ENCODE results near the gene FGD4.

The FGD4 gene

DNA sequence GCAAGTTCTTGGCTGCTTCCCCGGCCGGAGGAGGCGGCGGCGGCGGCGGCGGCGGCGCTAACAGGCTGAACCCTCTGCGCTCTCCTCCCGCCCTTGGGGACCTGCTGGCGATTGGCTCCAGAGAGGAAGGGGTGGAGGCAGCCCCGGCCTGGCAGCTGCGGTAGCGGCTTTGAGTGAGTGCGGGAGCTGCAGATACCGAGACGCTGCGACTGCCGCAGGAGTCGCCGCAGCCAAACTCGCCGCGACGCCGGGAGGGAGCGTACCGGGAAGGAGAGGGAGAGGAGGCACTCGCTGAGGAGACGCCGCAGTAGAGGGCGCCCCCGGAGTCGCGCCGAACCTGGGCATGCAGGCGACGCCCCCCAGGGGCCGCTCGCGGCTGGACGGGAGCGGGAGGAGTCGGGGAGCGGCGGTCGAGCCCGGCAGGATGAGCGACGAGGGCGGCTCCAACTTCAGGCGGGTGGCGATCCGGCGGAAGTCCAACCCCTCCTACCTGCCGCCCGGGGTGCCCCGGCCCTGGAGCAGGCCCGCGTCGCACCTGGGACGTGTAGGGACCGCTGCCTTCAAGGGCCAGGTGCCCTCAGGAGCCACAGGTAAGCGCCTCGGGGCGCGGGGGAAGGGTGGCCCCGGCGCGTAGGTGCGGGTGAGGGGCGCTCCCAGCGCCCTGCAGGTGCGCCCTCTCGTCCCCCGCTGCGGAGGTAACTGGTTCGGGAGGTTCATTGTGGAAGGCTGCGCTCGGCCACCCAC lies at the start of gene FGD4:
Gene FGD4, plus strand, starts transcription at position 189 of the 744 bp plus-strand sequence.
- DNase-seq (ENCODE audit: low read depth), result peak; percentile 83

DNA sequence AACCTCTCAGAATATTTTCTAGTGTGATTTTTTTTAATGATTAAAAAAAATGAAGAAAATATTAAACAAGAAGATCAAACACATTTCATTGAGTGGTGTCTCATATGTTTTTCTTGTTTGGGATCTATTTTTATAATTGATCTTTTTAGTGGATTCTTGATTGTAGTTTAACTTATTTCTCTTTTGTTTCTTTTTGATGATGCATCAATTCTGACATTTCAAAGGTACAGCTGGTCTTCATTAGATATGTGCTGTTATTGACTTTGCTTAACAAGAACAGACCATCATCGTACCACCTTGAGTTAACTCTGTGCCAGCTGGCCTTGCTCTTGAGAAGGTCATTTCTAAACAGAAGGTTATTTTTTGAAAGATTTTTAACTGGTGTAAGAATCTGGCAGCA lies 45.8 kb upstream of the FGD4 start:
- no peak for DNase-seq (ENCODE audit: low read depth)

DNA sequence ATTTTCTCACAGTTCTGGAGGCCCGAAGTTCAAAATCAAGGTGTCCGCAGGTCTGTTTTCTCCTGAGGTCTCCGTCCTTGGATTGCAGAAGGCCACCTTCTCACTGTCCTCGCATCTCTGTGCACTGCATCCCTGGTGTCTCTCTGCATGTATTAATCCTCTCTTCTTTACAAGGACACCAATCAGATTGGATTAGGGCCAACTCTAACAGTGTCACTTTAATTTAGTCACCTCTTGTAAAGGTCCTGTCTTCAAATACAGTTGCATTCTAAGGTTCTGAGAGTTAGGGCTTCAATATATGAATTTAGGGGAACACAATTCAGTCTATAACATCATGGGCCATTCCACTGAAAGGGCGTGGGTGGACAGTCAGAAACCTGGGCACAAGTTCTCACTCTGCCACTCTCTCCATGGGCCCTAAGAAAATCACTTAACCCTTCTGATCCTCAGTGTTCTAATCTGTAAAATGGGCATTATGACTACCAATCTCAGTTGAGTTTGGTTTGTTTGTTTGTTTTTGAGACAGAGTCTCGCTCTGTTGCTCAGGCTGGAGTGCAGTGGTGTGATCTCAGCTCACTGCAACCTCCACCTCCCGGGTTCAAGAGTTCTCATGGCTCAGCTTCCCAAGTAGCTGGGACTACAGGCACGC lies 41.6 kb upstream of the FGD4 start:
- DNase-seq (ENCODE audit: low read depth), result no peak

DNA sequence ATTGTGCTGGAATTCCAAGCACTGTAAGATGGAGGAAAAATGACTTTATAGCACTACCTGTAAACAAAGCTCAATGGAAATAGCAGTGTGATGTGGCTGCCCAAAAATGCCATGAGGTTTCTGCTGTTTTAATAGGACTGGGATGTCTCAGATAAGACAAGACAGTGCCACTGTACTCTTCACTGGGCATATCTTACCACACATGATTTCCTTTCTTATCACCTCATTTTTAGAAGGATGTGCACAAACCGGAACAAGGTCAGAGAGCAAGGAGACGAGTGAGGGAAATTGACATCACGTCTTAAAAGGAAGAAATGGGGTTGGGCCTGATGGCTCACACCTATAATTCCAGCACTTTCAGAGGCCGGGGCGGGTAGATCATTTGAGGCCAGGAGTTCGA lies 38.4 kb upstream of the FGD4 start:
- DNase-seq (ENCODE audit: low read depth), result no peak

DNA sequence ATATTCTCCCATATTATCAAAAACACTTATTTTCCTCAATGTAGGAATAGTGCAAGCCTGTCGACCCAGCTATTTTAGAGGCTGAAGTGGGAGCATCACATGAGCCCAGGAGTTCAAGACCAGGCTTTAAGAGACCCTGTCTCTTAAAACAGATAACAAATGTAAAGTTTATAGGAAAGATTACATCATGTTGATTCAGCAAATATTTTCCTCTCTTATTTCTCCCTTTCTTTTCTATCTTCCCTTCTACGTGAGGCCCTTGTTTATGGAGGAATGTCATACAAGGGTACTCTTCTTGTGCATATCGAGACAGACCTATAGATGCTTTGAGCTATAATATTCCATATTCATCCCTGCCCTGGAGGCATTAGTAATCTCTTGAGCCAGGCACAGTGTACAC lies 36.5 kb upstream of the FGD4 start:
- no peak for DNase-seq (ENCODE audit: low read depth)

DNA sequence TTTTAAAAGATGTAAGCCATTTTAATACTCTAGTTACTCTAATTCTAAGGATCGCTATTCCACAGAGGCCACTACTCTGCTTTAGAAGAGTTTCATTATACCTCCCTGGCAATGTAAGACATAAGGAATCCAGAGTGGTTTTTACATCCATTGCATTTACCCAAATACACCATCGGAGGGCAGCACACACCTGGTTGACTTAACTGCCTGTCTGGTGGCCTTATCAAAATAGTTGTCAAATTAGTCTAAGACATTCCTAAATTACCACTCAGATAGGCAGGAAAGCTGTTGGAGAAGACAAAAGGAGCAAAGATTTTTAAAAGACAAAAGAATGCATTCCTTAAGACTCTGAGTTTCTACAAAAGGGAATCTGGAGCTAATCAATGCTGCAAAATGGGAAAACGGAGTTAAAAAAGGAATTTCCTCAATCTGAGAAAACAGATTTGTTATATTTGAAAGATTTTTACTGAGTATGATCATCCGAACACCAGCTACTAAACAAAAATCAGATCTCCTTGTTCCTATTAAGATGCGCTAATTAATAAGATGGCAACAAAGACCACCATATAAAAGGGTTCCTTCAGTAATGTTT lies 33.8 kb upstream of the FGD4 start:
- peak; percentile 83 for DNase-seq (ENCODE audit: low read depth)

DNA sequence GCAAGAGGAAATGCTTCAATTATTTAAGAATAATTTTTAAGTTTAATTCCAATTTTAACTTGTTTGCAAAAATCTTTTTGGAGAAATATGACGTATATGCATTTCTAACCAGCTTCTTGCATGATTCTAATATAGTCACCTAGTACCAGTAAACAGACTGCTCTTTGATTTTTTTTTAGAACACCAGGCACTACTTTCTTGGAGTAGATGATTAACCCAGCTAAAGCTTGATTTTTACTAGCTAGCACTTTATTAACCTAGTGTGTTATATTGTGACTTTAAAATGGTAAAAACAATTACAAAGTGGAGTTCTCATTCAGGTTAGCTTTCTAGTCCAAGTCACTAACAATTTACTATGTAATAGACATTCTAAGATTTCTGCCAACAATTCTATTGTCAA lies 32.6 kb upstream of the FGD4 start:
- no peak for DNase-seq (ENCODE audit: low read depth)

DNA sequence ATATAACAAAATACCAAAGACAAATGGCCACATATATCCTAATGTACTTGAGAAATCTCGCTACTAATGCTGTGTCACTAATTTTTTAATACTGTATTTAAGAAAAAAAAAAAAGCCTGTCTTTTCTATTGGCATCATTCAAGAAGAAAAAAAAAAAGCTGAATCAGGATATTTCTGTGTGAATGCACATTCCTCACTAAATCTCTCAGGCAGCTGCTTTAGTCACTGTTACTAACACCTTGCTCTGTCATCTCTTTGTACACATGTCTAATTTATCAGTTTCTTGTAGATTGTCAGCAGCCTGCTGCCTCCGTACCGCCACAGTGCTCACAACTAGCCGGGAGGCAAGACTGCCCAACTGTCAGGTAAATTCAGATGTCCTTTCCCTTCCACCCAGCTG lies 32.0 kb upstream of the FGD4 start:
- no peak for DNase-seq (ENCODE audit: low read depth)

DNA sequence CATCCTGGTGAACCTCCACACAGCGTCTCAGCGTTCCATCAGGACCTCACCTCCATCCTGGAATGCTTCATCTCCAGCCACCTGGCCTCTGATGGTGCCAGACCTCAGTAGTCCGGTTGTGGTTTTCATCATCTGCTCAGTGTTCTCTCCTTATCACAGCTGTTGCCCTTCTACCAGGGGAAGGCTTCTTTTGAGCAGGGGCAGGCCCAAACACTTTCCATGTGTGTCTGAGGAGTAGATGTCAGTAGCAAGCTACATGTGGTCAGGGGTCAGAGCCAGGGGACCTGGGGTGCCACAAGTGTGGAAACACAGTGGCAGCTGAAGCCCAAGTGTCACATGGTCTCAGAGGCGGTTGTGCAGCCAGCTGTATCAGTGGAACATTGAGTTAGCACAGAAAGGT lies 30.2 kb upstream of the FGD4 start:
- no peak for DNase-seq (ENCODE audit: low read depth)

DNA sequence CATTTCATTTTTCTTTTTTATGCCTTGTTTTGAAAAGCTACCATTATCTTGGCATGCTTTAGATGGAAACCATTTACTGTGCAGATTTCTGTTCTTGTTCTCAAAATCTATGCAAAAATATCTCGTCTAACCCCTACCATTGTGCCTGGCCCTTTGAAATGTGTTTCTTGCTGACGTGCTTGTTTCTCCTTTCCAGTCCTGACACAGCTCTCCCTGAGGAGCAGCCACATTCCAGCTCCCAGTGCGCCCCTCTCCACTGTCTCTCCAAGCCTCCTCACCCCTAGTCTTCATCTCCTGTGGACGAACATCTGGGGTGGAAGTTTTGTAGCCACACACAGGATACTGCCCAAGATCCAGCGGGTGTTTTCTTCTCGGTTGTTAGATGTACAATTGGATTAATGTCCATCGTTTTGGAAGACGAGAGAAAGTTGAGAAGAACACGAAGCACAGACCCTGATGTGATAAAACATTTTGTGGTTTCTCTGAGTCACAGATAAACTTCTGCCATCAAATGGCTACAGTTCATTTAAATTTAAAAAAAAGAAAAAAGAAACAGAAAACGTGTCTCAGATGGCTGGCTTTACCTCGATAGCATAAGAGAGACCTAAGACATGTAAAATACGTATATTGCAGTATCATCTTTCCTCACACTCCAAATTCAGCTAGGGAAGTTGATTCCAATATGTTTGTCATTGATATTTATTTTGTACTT lies 21.9 kb upstream of the FGD4 start:
- DNase-seq (ENCODE audit: low read depth), result peak; percentile 71

DNA sequence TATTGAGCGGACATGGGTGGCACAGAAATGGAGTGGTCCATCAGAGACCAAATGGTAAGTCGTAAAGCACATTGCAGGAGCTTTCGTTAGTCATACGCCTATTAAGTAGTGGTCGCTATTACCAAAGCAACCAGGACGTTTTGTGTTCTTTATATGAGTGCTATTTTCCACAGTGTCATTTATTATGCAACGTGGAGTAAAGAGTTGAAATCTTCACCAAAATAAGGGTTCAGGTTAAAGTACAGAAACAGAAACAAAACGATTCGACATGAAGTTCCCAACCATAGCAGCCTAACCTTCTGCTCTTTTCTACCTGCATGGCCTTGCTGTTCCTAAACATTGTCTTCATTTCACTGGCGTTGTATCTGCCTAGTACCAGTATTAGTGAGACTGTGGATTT lies 20.1 kb upstream of the FGD4 start:
- no peak for DNase-seq (ENCODE audit: low read depth)

DNA sequence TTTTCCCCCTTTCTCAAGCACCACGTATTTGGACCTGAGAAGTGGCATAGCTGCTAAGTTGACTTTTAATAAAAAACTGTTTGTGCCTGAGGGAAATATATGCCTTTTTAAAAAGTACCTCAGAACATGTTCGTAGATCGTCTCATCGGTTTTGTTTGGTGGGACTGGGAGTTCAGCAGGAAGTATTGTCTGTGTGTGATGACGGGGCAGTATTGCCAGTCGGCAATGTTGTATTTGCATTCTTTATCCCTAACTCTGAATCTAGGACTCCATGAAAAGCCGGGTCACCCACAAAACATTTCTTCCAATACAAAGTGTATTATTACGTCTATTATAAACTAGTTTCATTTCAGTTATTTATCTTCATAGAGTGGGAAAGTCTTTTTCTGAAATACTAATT lies 19.7 kb upstream of the FGD4 start:
- no peak for DNase-seq (ENCODE audit: low read depth)

DNA sequence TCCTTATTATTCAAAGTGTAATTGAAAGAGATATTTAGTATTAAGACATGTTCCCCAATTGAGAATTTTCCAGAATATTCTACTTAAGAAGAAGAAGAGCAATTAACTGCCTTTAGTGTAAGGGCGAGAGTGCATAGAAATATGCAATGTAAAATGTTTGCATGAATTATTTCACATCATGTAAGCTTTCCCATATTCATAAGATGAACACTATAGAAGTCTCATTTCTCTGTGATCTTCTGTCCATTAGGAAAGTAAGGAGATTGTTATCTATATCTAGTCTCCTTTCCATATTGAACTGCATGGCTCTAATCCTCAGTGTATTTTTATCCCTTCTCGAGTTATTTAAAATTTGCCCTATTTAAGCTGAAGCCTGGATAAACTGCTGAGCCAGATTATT lies 17.1 kb upstream of the FGD4 start:
- no peak for DNase-seq (ENCODE audit: low read depth)

DNA sequence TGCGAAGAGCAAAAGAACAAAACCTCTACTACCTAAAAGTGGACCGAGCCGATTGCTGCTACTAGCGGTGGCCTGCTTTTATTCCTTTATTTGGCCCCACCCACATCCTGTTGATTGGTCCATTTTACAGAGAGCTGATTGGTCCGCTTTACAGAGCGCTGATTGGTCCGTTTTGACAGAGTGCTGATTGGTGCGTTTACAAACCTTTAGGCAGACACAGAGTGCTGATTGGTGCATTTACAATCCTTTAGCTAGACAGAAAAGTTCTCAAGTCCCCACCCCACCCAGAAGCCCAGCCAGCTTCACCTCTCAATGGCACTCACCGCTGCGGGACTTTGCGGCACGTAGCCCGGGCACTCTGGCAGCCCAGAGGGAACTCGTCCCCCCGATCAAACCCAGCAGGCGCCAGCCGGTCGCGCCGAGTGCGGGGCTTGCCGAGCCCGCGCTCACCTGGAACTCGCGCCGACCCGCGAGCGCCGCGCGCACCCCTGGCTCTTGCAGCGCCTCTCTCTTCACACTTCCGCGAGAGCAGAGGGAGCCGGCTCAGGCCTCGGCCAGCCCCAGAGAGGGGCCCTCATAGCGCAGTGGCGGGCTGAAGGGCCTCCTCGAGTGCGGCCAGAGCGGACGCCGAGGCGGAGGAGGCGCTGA lies 8.7 kb upstream of the FGD4 start:
- DNase-seq (ENCODE audit: low read depth), result peak; percentile 57

DNA sequence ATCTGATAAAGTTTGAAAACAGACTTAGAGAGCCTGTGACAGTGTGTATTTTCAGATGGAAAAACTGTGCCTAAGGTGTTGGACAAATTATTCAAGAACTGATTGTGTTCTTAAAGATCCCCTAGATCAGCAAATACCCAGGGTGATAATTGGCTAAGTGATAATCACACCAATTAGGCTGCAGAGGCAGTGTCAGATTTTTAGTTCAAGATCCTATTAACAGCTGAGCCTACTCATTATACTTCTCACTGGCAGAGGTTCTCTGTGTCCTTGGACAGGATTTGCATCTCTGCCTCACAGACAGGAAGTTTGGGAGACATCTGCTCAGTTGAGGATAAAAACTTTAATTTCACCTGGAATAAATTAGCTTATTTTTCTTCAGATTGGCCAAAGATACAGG lies 4.3 kb upstream of the FGD4 start:
- no peak for DNase-seq (ENCODE audit: low read depth)

DNA sequence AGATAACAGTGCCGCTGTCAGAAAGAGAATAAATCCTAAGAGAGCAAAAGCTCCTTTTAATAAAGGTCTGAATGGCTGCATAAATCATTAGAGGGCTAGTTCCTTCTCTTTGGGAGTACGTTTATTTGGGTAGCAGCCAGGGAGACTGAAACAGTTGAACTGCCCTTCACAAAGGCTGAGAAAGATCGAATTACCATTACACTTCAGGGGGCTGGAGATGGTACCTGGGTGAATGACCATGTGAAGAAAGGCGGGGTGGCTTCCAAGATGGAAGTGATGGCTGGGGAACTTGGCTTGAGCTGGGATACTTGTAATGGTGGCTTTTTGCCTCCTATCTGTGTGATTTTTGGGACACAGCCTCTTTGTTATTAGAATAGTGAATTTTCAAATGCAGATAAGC lies 1.7 kb upstream of the FGD4 start:
- DNase-seq (ENCODE audit: low read depth), result no peak

DNA sequence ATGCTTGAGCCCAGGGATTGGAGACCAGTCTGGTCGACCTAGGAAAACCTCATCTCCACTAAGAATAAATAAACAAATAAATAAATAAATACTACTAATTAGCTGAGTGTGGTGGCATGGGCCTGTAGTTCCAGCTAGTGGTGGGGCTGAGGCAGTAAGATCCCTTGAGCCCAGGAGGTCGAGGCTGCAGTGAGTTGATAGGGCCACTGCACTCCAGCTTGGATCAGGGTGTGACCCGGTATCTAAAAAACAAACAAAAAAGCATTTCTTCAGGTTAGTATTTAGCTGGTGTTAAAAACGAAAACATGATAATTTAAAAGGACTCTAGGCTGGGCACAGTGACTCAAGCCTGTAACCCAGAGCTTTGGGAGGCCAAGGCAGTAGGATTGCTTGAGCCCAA lies 1.2 kb upstream of the FGD4 start:
- no peak for DNase-seq (ENCODE audit: low read depth)

DNA sequence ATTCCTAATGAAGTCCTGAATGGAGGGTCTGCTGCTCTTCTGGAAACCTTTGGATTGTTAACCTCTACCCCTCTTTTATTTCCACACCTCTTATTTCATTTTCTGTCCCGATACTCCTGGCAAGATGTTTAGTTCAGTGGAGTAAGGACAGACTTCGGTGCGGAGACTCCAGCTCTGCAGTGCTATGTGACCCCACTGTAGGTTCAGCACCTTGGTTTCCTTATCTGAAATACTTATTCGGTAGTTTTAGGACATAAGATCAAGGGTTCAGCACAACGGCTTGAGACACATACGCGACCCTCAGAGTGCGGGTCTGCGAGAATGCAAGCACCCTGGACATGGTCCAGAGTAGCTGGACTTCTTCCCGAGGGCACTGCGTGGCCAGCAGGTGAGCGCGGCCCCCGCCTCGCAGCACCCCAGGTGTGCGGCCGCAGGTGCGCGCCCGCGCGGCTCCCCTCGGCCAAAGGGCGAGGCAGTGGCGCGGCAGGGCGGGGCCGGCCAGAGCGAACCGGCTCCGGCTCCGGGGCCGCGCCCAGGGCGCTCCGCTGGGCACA lies 465 bp upstream of the FGD4 start:
- no peak for DNase-seq (ENCODE audit: low read depth)

DNA sequence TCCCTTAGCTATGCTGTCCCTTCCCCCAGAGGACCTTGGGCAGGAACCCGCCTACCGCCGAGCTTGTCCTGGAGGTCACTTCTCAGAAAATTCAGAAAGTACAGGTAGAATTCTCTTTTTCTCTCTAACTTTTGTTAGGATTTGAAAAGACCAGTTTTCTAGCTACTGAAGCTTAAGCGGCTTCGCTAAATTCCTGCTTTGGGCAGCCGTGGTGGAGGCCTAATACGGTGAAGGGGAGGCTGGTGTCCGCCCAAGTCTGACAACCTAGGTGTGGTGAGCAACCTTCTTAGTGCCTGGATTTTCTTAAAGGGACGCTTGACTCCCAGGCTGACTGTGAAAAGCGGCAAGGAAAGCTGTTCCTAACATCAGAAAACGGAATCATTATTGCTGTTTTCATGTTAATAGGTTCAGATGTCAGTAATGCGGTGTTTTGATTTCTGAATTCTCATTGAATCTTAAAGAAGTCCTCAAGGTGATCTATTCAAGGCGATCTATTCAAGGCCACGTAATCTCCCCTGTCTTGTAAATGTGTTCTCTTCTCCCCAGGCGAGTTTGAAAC lies 835 bp downstream of the FGD4 start:
- DNase-seq (ENCODE audit: low read depth), result peak; percentile 14

DNA sequence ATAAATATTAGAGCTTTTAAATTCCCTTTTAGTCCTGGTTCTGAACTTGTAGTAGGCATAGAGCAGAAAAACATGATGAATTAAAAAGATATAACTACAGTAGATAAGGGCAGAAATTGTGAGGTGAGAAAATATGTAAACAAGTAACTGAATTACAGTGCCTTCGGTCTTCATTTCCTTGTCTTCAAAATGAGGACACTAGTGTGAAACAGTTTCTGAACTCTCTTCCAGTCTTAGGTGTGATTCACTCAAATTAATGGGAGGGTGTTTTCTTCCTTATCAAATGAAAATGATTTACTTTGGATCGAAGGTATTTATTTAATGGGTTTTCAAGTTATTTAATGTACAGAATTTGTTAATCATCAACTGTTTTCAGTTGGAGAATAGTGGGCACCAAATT lies 1.5 kb downstream of the FGD4 start:
- DNase-seq (ENCODE audit: low read depth), result no peak

DNA sequence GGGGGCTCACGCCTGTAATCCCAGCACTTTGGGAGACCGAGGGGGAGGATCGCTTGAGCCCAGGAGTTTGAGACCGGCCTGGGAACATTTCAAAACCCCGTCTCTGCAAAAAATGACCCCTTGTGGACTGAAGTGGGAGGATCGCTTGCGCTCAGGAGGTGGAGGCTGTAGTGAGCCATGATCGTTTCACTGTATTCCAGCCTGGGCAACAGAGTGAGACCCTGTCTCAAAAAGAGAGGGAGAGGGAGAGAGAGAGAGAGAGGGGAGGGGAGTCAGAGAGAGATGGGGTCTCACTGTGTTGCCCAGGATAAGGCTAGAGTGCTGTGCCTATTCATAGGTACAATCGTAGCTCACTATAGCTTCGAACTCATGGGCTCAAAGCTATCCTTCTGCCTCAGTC lies 2.8 kb downstream of the FGD4 start:
- no peak for DNase-seq (ENCODE audit: low read depth)

DNA sequence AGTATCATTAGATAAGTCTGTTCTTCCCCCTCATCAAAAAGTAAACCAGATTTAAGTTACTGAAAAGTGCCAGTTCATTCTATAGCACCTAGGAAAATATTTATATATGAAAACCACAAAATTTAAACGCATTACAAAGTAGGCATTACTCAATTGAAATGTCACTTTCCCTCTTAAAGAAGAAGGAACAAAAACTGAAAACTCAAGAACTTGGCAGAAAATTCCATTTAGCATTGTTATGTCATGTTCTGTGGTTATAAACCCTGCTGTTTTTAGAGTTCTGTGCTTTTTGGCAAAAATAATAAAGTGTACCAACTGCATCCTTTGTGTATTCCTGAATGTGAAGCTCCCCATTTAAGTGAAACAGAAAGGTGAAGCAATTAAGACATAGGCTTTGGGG lies 3.6 kb downstream of the FGD4 start:
- DNase-seq (ENCODE audit: low read depth), result no peak
